Astrocyte (in vitro differentiated cells and primary cell): ENCODE data around the gene F13A1.

ENCODE experiments used
- CTCF ChIP-seq: IDR thresholded peaks from 2 replicates; pipeline ENCODE4 v1.5.1; 2011; ENCODE audit warnings: low read depth, mild to moderate bottlenecking, inconsistent platforms, low read length, moderate library complexity; ENCODE audit not compliant: insufficient read depth
- EZH2 ChIP-seq: IDR thresholded peaks from 2 replicates; pipeline ENCODE4 v1.6.1; 2012; ENCODE audit warnings: mild to moderate bottlenecking, low read length, inconsistent platforms; ENCODE audit not compliant: insufficient read depth

DNA sequence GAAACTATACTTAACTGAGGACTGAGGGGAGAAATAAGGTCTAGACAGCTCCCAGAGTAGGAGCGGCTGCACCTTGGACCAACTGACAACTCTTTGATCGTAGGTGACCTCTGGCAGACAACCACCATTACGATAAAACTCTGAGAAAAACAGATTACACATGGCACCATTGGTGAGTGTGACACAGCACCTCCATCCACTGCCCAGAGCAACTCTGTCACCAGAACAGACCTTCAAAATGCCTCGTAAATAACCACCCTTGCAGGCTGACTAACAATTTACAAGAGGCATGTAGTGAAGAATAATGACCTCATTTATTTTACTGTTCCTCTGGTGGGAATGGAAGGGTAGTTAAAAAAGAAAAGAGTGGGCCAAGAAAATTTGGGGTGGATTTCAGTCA is 64.2 kb downstream of the F13A1 start:
- TF ChIP-seq CTCF (no peak), EZH2 (no peak)
